SH-SY5Y (cell line): ENCODE results near the gene RASGRP2.

Experiments used
- GATA2 ChIP-seq: IDR thresholded peaks from 2 replicates; pipeline ENCODE4 v1.6.1; 2011; ENCODE audit warnings: mild to moderate bottlenecking, low read depth, low read length
- GATA3 ChIP-seq: IDR thresholded peaks from 2 replicates; pipeline ENCODE4 v1.6.1; 2011; ENCODE audit warnings: low read depth, mild to moderate bottlenecking, low read length, moderate library complexity

DNA sequence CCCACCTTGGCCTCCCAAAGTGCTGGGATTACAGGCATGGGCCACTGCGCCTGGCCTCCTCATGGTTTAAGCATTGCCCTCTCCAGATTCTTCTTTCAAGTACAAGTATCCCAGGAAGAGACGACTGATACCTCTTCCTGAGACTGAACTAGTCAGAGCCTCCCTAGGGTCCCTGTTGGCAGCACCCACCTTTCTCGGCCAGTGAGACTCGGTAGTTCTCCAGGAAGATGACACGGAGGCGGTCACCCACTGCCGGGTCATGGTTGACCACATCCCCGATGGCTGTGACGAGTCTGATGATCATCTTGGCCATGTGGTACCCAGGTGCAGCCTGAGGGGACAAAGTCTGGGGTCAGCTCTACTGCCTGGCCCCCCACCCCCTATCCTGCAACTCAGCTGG lies 7.2 kb upstream of the RASGRP2 start:
- no peak for TF ChIP-seq GATA3
- no peak for TF ChIP-seq GATA2
